HCT116 (cell line): ENCODE results near the gene SLC24A3. TPM values are rescaled to one million over a fixed set of nuclear protein-coding genes. Genes with fewer than 3 reads are reported as not detected.

Source experiments
- ATAC-seq: fragments of 200-7000 bp; cut with Tn5 transposase; 2 replicates; pipeline ENCODE4 v1.9.1; 2020; ENCODE audit warnings: mild to moderate bottlenecking, moderate library complexity
- BruUV-seq: library from RNA; stranded (reverse); fragments of 400-500 nt; replicated peaks from 2 replicates; lab custom pipeline; 2021; lab: Mats Ljungman, UMichigan
- CTCF ChIA-PET: fragments of 300-600 bp; sonication (Branson Sonifier 250); formaldehyde crosslinking; loops from one replicate; lab custom pipeline; 2021; ENCODE audit warnings: antibody characterized with exemption; lab: Charles Lee
- POLR2A ChIA-PET: fragments of 300-600, 350-600 bp; sonication (Branson Sonifier 250); formaldehyde crosslinking; loops from one replicate; lab custom pipeline; 2021; ENCODE audit warnings: antibody characterized with exemption; lab: Charles Lee
- RAD21 ChIA-PET, 2 experiments: fragments of 300-600 bp; sonication (Branson Sonifier 250); formaldehyde crosslinking; loops; one replicate each; lab custom pipeline; 2023; ENCODE audit warnings: low total read pairs in 2 of 2; ENCODE audit not compliant: uncharacterized antibody in 2 of 2, unreplicated experiment in 2 of 2, low non-redundant PET in 1 of 2; lab: Charles Lee
- DNase-seq: peaks from one replicate; pipeline ENCODE4 v3.0.0-alpha.2; 2010; ENCODE audit warnings: low read depth, low spot score
- H2AFZ ChIP-seq: fragments of 200-600 bp; shearing (Covaris generic), sonication (generic); 2 replicates; pipeline ENCODE4 v1.6.1; 2017; ENCODE audit warnings: low read depth, mixed run types, mixed read lengths, antibody characterized with exemption, low read length; ENCODE audit not compliant: poor library complexity, severe bottlenecking
- H3K27ac ChIP-seq: 2 replicates; pipeline ENCODE4 v1.5.1; 2012; ENCODE audit warnings: low read depth, low read length
- H3K27me3 ChIP-seq: fragments of 200-600 bp; sonication (generic); 2 replicates; pipeline ENCODE4 v1.6.1; 2016; ENCODE audit warnings: mixed run types, low read length, mixed read lengths; ENCODE audit not compliant: insufficient read depth
- H3K36me3 ChIP-seq, 2 experiments: fragments of 200-500 bp in 1 of 2; fragments of 200-600 bp in 1 of 2; sonication (Bioruptor generic) in 1 of 2; sonication (generic) in 1 of 2; 2 replicates each; pipeline versions ENCODE4 v1.5.1 to v1.6.1; 2014 to 2016; ENCODE audit warnings: low read length in 2 of 2, inconsistent platforms in 1 of 2, mixed read lengths in 1 of 2, mixed run types in 1 of 2; ENCODE audit not compliant: insufficient read depth in 2 of 2, control insufficient read depth in 1 of 2
- H3K4me1 ChIP-seq, 2 experiments: fragments of 200-600 bp in 1 of 2; sonication (generic) in 1 of 2; 2 replicates each; pipeline versions ENCODE4 v1.5.1 to v1.6.1; 2012 to 2017; ENCODE audit warnings: low read length in 2 of 2, inconsistent platforms in 1 of 2, mild to moderate bottlenecking in 1 of 2, mixed read lengths in 1 of 2, mixed run types in 1 of 2, moderate library complexity in 1 of 2; ENCODE audit not compliant: insufficient read depth in 2 of 2, control insufficient read depth in 1 of 2
- H3K4me2 ChIP-seq: fragments of 200-600 bp; sonication (generic); 2 replicates; pipeline ENCODE4 v1.6.1; 2017; ENCODE audit warnings: mixed run types, low read length, mixed read lengths
- H3K4me3 ChIP-seq, 2 experiments: fragments of 200-600 bp in 1 of 2; sonication (generic) in 1 of 2; replicated peaks in 1 of 2; 2 replicates each; pipeline ENCODE4 v1.5.1; 2011 to 2016; ENCODE audit warnings: low read length in 2 of 2, control low read depth in 1 of 2, low read depth in 1 of 2, mild to moderate bottlenecking in 1 of 2, mixed read lengths in 1 of 2, mixed run types in 1 of 2
- H3K79me2 ChIP-seq: fragments of 200-600 bp; sonication (generic); 2 replicates; pipeline ENCODE4 v1.6.1; 2017; ENCODE audit warnings: mild to moderate bottlenecking, mixed run types, low read length, moderate library complexity, mixed read lengths; ENCODE audit not compliant: insufficient read depth
- H3K9ac ChIP-seq: fragments of 200-600 bp; sonication (generic); 2 replicates; pipeline ENCODE4 v1.6.1; 2016; ENCODE audit warnings: low read length, mixed read lengths
- H3K9me2 ChIP-seq: fragments of 200-600 bp; sonication (generic), shearing (Covaris generic); 2 replicates; pipeline ENCODE4 v1.6.1; 2017; ENCODE audit warnings: mixed run types, mild to moderate bottlenecking, moderate library complexity; ENCODE audit not compliant: insufficient read depth
- H3K9me3 ChIP-seq, 2 experiments: fragments of 200-500 bp in 1 of 2; fragments of 200-600 bp in 1 of 2; sonication (Bioruptor generic) in 1 of 2; sonication (generic) in 1 of 2; 2 replicates each; pipeline ENCODE4 v1.6.1; 2014 to 2017; ENCODE audit warnings: low read length in 2 of 2, mixed read lengths in 2 of 2, inconsistent platforms in 1 of 2, low read depth in 1 of 2, mild to moderate bottlenecking in 1 of 2, mixed run types in 1 of 2, moderate library complexity in 1 of 2; ENCODE audit not compliant: control insufficient read depth in 1 of 2, insufficient read depth in 1 of 2
- H4K20me1 ChIP-seq: fragments of 200-600 bp; sonication (generic), shearing (Covaris generic); 2 replicates; pipeline ENCODE4 v1.6.1; 2017; ENCODE audit warnings: mixed run types, mild to moderate bottlenecking, moderate library complexity; ENCODE audit not compliant: insufficient read depth
- ATF3 ChIP-seq: IDR thresholded peaks from 2 replicates; pipeline ENCODE4 v1.6.1; 2012
- CBX3 ChIP-seq: IDR thresholded peaks from 2 replicates; pipeline ENCODE4 v1.6.1; 2012; ENCODE audit warnings: low read depth
- CEBPB ChIP-seq: IDR thresholded peaks from 2 replicates; pipeline ENCODE4 v1.6.1; 2012; ENCODE audit warnings: low read depth
- CTCF ChIP-seq, 3 experiments: fragments of 200-600 bp in 1 of 3; sonication (generic) in 1 of 3; IDR thresholded peaks in 2 of 3; conservative IDR thresholded peaks in 1 of 3; 2 replicates each; pipeline ENCODE4 v1.5.1; 2012 to 2017; ENCODE audit warnings: low read depth in 2 of 3, low read length in 2 of 3, antibody characterized with exemption in 1 of 3, borderline replicate concordance in 1 of 3, control low read depth in 1 of 3, mild to moderate bottlenecking in 1 of 3, mixed read lengths in 1 of 3, mixed run types in 1 of 3, moderate library complexity in 1 of 3; ENCODE audit not compliant: insufficient read depth in 1 of 3
- EGR1 ChIP-seq: IDR thresholded peaks from 2 replicates; pipeline ENCODE4 v1.6.1; 2012; ENCODE audit warnings: low read depth
- ELF1 ChIP-seq: IDR thresholded peaks from 2 replicates; pipeline ENCODE4 v1.6.1; 2012; ENCODE audit warnings: low read depth, borderline replicate concordance
- EZH2 ChIP-seq: fragments of 200-600 bp; sonication (generic); IDR thresholded peaks from 2 replicates; pipeline ENCODE4 v1.6.1; 2017; ENCODE audit warnings: antibody characterized with exemption, mixed run types
- FOSL1 ChIP-seq: IDR thresholded peaks from 2 replicates; pipeline ENCODE4 v1.6.1; 2012; ENCODE audit warnings: low read depth
- JUND ChIP-seq: IDR thresholded peaks from 2 replicates; pipeline ENCODE4 v1.6.1; 2012
- MAX ChIP-seq: IDR thresholded peaks from 2 replicates; pipeline ENCODE4 v1.6.1; 2012
- POLR2AphosphoS5 ChIP-seq: IDR thresholded peaks from 2 replicates; pipeline ENCODE4 v1.6.1; 2011; ENCODE audit warnings: mild to moderate bottlenecking, low read depth, low read length, moderate library complexity
- RAD21 ChIP-seq: IDR thresholded peaks from 2 replicates; pipeline ENCODE4 v1.6.1; 2012; ENCODE audit warnings: low read depth, mild to moderate bottlenecking
- REST ChIP-seq: IDR thresholded peaks from 2 replicates; pipeline ENCODE4 v1.6.1; 2012; ENCODE audit warnings: low read depth
- SIN3A ChIP-seq: IDR thresholded peaks from 2 replicates; pipeline ENCODE4 v1.6.1; 2012; ENCODE audit warnings: low read depth
- SP1 ChIP-seq: IDR thresholded peaks from 2 replicates; pipeline ENCODE4 v1.6.1; 2012; ENCODE audit warnings: low read depth
- SRF ChIP-seq: IDR thresholded peaks from 2 replicates; pipeline ENCODE4 v1.6.1; 2012; ENCODE audit warnings: low read depth
- TCF7L2 ChIP-seq: IDR thresholded peaks from 2 replicates; pipeline ENCODE4 v1.7.0; 2011; ENCODE audit warnings: borderline replicate concordance, inconsistent platforms; ENCODE audit not compliant: insufficient read depth, insufficient read length; ENCODE audit errors: extremely low read depth
- YY1 ChIP-seq: IDR thresholded peaks from 2 replicates; pipeline ENCODE4 v1.6.1; 2011; ENCODE audit warnings: low read length, low read depth, moderate library complexity, mild to moderate bottlenecking; ENCODE audit not compliant: insufficient replicate concordance; ENCODE audit errors: extremely low read depth
- ZBTB33 ChIP-seq: IDR thresholded peaks from 2 replicates; pipeline ENCODE4 v1.6.1; 2011; ENCODE audit warnings: mild to moderate bottlenecking, low read length, moderate library complexity; ENCODE audit not compliant: insufficient replicate concordance; ENCODE audit errors: extremely low read depth
- ZNF274 ChIP-seq: fragments of 200-500 bp; sonication (Bioruptor generic); IDR thresholded peaks from 2 replicates; pipeline ENCODE4 v1.6.1; 2014; ENCODE audit warnings: mild to moderate bottlenecking, low read depth, low read length, inconsistent platforms
- intact Hi-C: fragments of 100-400 bp; cut with micrococcal nuclease; formaldehyde crosslinking; loops from 2 replicates; pipeline ENCODE4 v1.10.0; 2022
- total RNA-seq: library from RNA; stranded (reverse); gene quantifications from one replicate; pipeline ENCODE4 v1.2.1, GENCODE V29; 2021; ENCODE audit not compliant: unreplicated experiment

Gene SLC24A3
- total RNA-seq, 1 experiment from 2014 or later: not detected

GRCh38 chr20:19701429-19701828, 489.0 kb downstream of the SLC24A3 start:
- DNase-seq: no peak
- ChIA-PET POLR2A (no interaction called here), RAD21 (no interaction called here), CTCF (no interaction called here)
- Histone ChIP-seq H3K9ac (no peak overlapping the region), H3K9me2 (no peaks in the 10 kb centered on the region), H3K27ac (no peak overlapping the region), H3K9me3 (no peaks in the 10 kb centered on the region), H3K36me3 (no peaks in the 10 kb centered on the region), H3K4me2 (no peak overlapping the region), H3K79me2 (no peaks in the 10 kb centered on the region), H4K20me1 (no peaks in the 10 kb centered on the region), H3K4me3 (no peak overlapping the region), H2AFZ (no peak overlapping the region), H3K27me3 (peaks cover 31% of the 10 kb centered on the region), H3K4me1 (peaks cover 0 to 11% of the 10 kb centered on the region in 2 experiments; a peak in 2 of 4 replicates)
- TF ChIP-seq CTCF (IDR thresholded peaks at IDR 0.05 in 2 of 3, conservative IDR thresholded peaks at IDR 0.05 in 1 of 3; ENCODE audit: borderline replicate concordance in 1 of 3, insufficient read depth in 1 of 3, low read depth in 2 of 3, low read length in 2 of 3) (no peak), MAX (no peak), CEBPB (no peak), RAD21 (no peak), POLR2AphosphoS5 (no peak), CBX3 (no peak), SRF (no peak), ATF3 (no peak), JUND (no peak), ELF1 (no peak), ZNF274 (no peak), EZH2 (no peak), SP1 (no peak), REST (no peak), FOSL1 (no peak), ZBTB33 (no peak), SIN3A (no peak), TCF7L2 (no peak), YY1 (no peak), EGR1 (no peak)
- intact Hi-C loops: no loop called here
- ATAC-seq: no peak
- BruUV-seq: no TSS peak
